ENCODE measurements around the gene CEBPZOS. TPM values are rescaled to one million over a fixed set of nuclear protein-coding genes. Genes with fewer than 3 reads are reported as not detected.
"Not testable (repeated sequence)": the region's sequence is repeated elsewhere in the genome, so short reads cannot be mapped to it uniquely, and the experiment has no call there.

The CEBPZOS gene
- total RNA-seq, 1 donor from 2014 or later = 38.5 TPM

- peaks cover 8% of the 10 kb centered on the region for H3K4me1 ChIP-seq
- H3K27me3 ChIP-seq (ENCODE audit: low read depth) = no peaks in the 10 kb centered on the region
- intact Hi-C loops (cut with DNase I) = no loop called here
- DNase-seq = no peak
- no peak for TF ChIP-seq CTCF (IDR thresholded peaks at IDR 0.05)
- H3K36me3 ChIP-seq = no peaks in the 10 kb centered on the region
- no peak for ATAC-seq
- H3K9me3 ChIP-seq = no peaks in the 10 kb centered on the region
- no peak overlapping the region for H3K4me3 ChIP-seq
- no peak overlapping the region for H3K27ac ChIP-seq
Measured at GRCh38 chr2:37192551-37192950, 3.7 kb upstream of the CEBPZOS start.

- intact Hi-C loops (cut with DNase I) = not testable (repeated sequence)
- peak overlapping the region; percentile 95 for H3K27ac ChIP-seq
Measured at GRCh38 chr2:37195862-37196319, 405 bp upstream of the CEBPZOS start.

GRCh38 chr2:37198681-37199065, 2.4 kb downstream of the CEBPZOS start:
- no peak for TF ChIP-seq CTCF (IDR thresholded peaks at IDR 0.05)
- Histone ChIP-seq H3K27ac (no peak overlapping the region), H3K4me1 (peaks cover 21% of the 10 kb centered on the region), H3K36me3 (peaks cover 37% of the 10 kb centered on the region), H3K9me3 (no peaks in the 10 kb centered on the region), H3K4me3 (no peak overlapping the region), H3K27me3 (ENCODE audit: low read depth) (no peaks in the 10 kb centered on the region)
- DNase-seq (no peak), ATAC-seq (no peak)
- intact Hi-C loops (cut with DNase I) = no loop called here

More at GRCh38 chr2:37195862-37196319, 405 bp upstream of the CEBPZOS start:
- H3K9me3 ChIP-seq; DNase-seq; H3K27me3 ChIP-seq (ENCODE audit: low read depth); ATAC-seq; H3K36me3 ChIP-seq: not testable (repeated sequence)
- Histone ChIP-seq H3K4me1 (peaks cover 21% of the 10 kb centered on the region), H3K4me3 (peak overlapping the region; percentile 92)

GRCh38 chr2:37201208-37201607, 4.9 kb downstream of the CEBPZOS start:
- Histone ChIP-seq H3K36me3 (peaks cover 62% of the 10 kb centered on the region), H3K4me1 (peaks cover 21% of the 10 kb centered on the region), H3K27ac (no peak overlapping the region), H3K9me3 (no peaks in the 10 kb centered on the region), H3K27me3 (ENCODE audit: low read depth) (no peaks in the 10 kb centered on the region), H3K4me3 (no peak overlapping the region)
- intact Hi-C loops (cut with DNase I) = no loop called here
- DNase-seq (no peak), ATAC-seq (no peak)
- no peak for TF ChIP-seq CTCF (IDR thresholded peaks at IDR 0.05)

- Histone ChIP-seq H3K27ac (no peak overlapping the region), H3K9me3 (no peaks in the 10 kb centered on the region), H3K27me3 (ENCODE audit: low read depth) (no peaks in the 10 kb centered on the region), H3K4me3 (no peak overlapping the region), H3K4me1 (peaks cover 21% of the 10 kb centered on the region), H3K36me3 (peaks cover 65% of the 10 kb centered on the region)
- intact Hi-C loops (cut with DNase I) = no loop called here
- no peak for DNase-seq
- no peak for ATAC-seq
- TF ChIP-seq CTCF (IDR thresholded peaks at IDR 0.05) = no peak
Measured at GRCh38 chr2:37201766-37202165, 5.5 kb downstream of the CEBPZOS start.

- Histone ChIP-seq H3K9me3 (no peaks in the 10 kb centered on the region), H3K4me3 (no peak overlapping the region), H3K36me3 (peaks cover 65% of the 10 kb centered on the region), H3K4me1 (peaks cover 1% of the 10 kb centered on the region), H3K27me3 (ENCODE audit: low read depth) (no peaks in the 10 kb centered on the region), H3K27ac (no peak overlapping the region)
- intact Hi-C loops (cut with DNase I) = no loop called here
- DNase-seq (no peak), ATAC-seq (no peak)
- no peak for TF ChIP-seq CTCF (IDR thresholded peaks at IDR 0.05)
Measured at GRCh38 chr2:37203708-37204107, 7.4 kb downstream of the CEBPZOS start.

- H3K4me1 ChIP-seq; H3K9me3 ChIP-seq; H3K27ac ChIP-seq; intact Hi-C loops (cut with DNase I); ATAC-seq; DNase-seq; H3K27me3 ChIP-seq (ENCODE audit: low read depth); H3K4me3 ChIP-seq: not testable (repeated sequence)
- H3K36me3 ChIP-seq = peaks cover 77% of the 10 kb centered on the region
Measured at GRCh38 chr2:37205071-37205661, 8.9 kb downstream of the CEBPZOS start.

Data from lower lobe of right lung (tissue), 2 donors.